H1 (cell line): ENCODE data around the gene CROCC2. TPM values are rescaled to one million over a fixed set of nuclear protein-coding genes. Genes with fewer than 3 reads are reported as not detected.

Experiments used
- CTCF ChIA-PET: fragments of 300-600 bp; sonication (Branson Sonifier 250); formaldehyde crosslinking; loops from one replicate; lab custom pipeline; 2021; ENCODE audit not compliant: partially characterized antibody; lab: Charles Lee
- POLR2A ChIA-PET: fragments of 300-600 bp; sonication (Branson Sonifier 250); formaldehyde crosslinking; loops from one replicate; lab custom pipeline; 2021; ENCODE audit warnings: inconsistent platforms; ENCODE audit not compliant: partially characterized antibody; lab: Charles Lee
- DNase-seq, 2 experiments: peaks; one replicate each; pipeline versions ENCODE4 v3.0.0 to v3.0.0-alpha.2; 2010 to 2022; ENCODE audit warnings: low spot score in 2 of 2, low read depth in 1 of 2, mixed read lengths in 1 of 2
- FAIRE-seq: peaks from 2 replicates; lab custom pipeline; 2011; peaks lifted over from hg19 to GRCh38; lab: Jason Lieb, UNC
- H2AFZ ChIP-seq: 2 replicates; pipeline ENCODE4 v1.8.1; 2012; ENCODE audit warnings: low read length, inconsistent platforms
- H2AK5ac ChIP-seq: 2 replicates; pipeline ENCODE4 v1.6.1; 2013; ENCODE audit warnings: low read depth, low read length
- H2BK120ac ChIP-seq: replicated peaks from 2 replicates; pipeline ENCODE3; 2013; ENCODE audit warnings: low read depth, low read length, inconsistent platforms
- H2BK12ac ChIP-seq: 2 replicates; pipeline ENCODE4 v1.6.1; 2013; ENCODE audit warnings: low read depth, low read length
- H2BK15ac ChIP-seq: 2 replicates; pipeline ENCODE4 v1.6.1; 2013; ENCODE audit warnings: low read length
- H2BK20ac ChIP-seq: 2 replicates; pipeline ENCODE4 v1.6.1; 2013; ENCODE audit warnings: low read length
- H2BK5ac ChIP-seq: 2 replicates; pipeline ENCODE4 v1.6.1; 2013; ENCODE audit warnings: low read depth, low read length
- H3K14ac ChIP-seq: 2 replicates; pipeline ENCODE4 v1.6.1; 2013; ENCODE audit warnings: inconsistent platforms; ENCODE audit not compliant: insufficient read length
- H3K18ac ChIP-seq: 2 replicates; pipeline ENCODE4 v1.6.1; 2013; ENCODE audit warnings: low read length; ENCODE audit errors: extremely low read depth
- H3K23ac ChIP-seq: 2 replicates; pipeline ENCODE4 v1.6.1; 2013; ENCODE audit warnings: inconsistent platforms; ENCODE audit not compliant: insufficient read length
- H3K23me2 ChIP-seq: 2 replicates; pipeline ENCODE4 v1.6.1; 2013; ENCODE audit warnings: low read depth, low read length
- H3K27ac ChIP-seq: 2 replicates; pipeline ENCODE4 v1.6.1; 2011; ENCODE audit warnings: low read depth, low read length, inconsistent platforms
- H3K27me3 ChIP-seq, 4 experiments: replicated peaks in 1 of 4; 1 replicate in 1 of 4; 2 replicates in 3 of 4; pipeline versions ENCODE4 v1.6.1 to v1.8.1; 2011 to 2013; ENCODE audit warnings: low read length in 3 of 4, mild to moderate bottlenecking in 3 of 4, inconsistent platforms in 2 of 4, mixed read lengths in 2 of 4, moderate library complexity in 1 of 4; ENCODE audit not compliant: control insufficient read depth in 3 of 4, insufficient read depth in 3 of 4; ENCODE audit errors: extremely low read depth in 1 of 4
- H3K36me3 ChIP-seq, 4 experiments: 2 replicates each; pipeline versions ENCODE4 v1.6.1 to v1.8.1; 2011 to 2013; ENCODE audit warnings: mild to moderate bottlenecking in 4 of 4, low read length in 3 of 4, moderate library complexity in 2 of 4, control low read depth in 1 of 4, inconsistent platforms in 1 of 4; ENCODE audit not compliant: insufficient read depth in 4 of 4, control insufficient read depth in 2 of 4
- H3K4ac ChIP-seq: replicated peaks from 2 replicates; pipeline ENCODE3; 2013; ENCODE audit warnings: low read length, low read depth, mixed read lengths, inconsistent platforms; ENCODE audit not compliant: insufficient read length
- H3K4me1 ChIP-seq, 4 experiments: replicated peaks in 1 of 4; 1 replicate in 1 of 4; 2 replicates in 3 of 4; pipeline versions ENCODE4 v1.6.1 to v1.8.1; 2011 to 2013; ENCODE audit warnings: low read length in 3 of 4, inconsistent platforms in 2 of 4, mixed read lengths in 1 of 4; ENCODE audit not compliant: insufficient read depth in 4 of 4, control insufficient read depth in 3 of 4
- H3K4me2 ChIP-seq, 2 experiments: 2 replicates each; pipeline versions ENCODE4 v1.6.1 to v1.8.1; 2011 to 2013; ENCODE audit warnings: low read depth in 2 of 2, low read length in 2 of 2, control low read depth in 1 of 2, inconsistent platforms in 1 of 2, mild to moderate bottlenecking in 1 of 2; ENCODE audit not compliant: insufficient read depth in 1 of 2
- H3K4me3 ChIP-seq, 4 experiments: fragments of 200-600, 300-600 bp in 1 of 4; sonication (generic), shearing (Covaris generic), sonication (Bioruptor Twin) in 1 of 4; 2 replicates each; pipeline versions ENCODE4 v1.5.1 to v1.8.1; 2011 to 2016; ENCODE audit warnings: low read length in 4 of 4, low read depth in 3 of 4, control low read depth in 2 of 4, inconsistent platforms in 2 of 4, mild to moderate bottlenecking in 2 of 4, mixed read lengths in 1 of 4, moderate library complexity in 1 of 4; ENCODE audit not compliant: insufficient read depth in 2 of 4; ENCODE audit errors: extremely low read depth in 1 of 4
- H3K56ac ChIP-seq: replicated peaks from 2 replicates; pipeline ENCODE3; 2013; ENCODE audit warnings: low read depth, mild to moderate bottlenecking, mixed read lengths, low read length, inconsistent platforms; ENCODE audit not compliant: insufficient read length
- H3K79me1 ChIP-seq: 2 replicates; pipeline ENCODE4 v1.6.1; 2013; ENCODE audit warnings: low read depth, low read length, control low read depth
- H3K79me2 ChIP-seq, 2 experiments: 2 replicates each; pipeline versions ENCODE4 v1.6.1 to v1.8.1; 2012 to 2013; ENCODE audit warnings: low read length in 2 of 2, mild to moderate bottlenecking in 2 of 2, inconsistent platforms in 1 of 2; ENCODE audit not compliant: insufficient read depth in 2 of 2, control insufficient read depth in 1 of 2
- H3K9ac ChIP-seq, 4 experiments: replicated peaks in 1 of 4; 1 replicate in 1 of 4; 2 replicates in 3 of 4; pipeline versions ENCODE4 v1.6.1 to v1.8.1; 2011 to 2013; ENCODE audit warnings: low read depth in 3 of 4, low read length in 3 of 4, control low read depth in 2 of 4, mild to moderate bottlenecking in 2 of 4, moderate library complexity in 2 of 4, inconsistent platforms in 1 of 4; ENCODE audit errors: extremely low read depth in 1 of 4
- H3K9me3 ChIP-seq, 2 experiments: 2 replicates each; pipeline versions ENCODE4 v1.6.1 to v1.8.1; 2012 to 2013; ENCODE audit warnings: mild to moderate bottlenecking in 2 of 2, moderate library complexity in 2 of 2, control low read depth in 1 of 2, inconsistent platforms in 1 of 2, low read depth in 1 of 2, low read length in 1 of 2, mixed read lengths in 1 of 2; ENCODE audit not compliant: insufficient read depth in 2 of 2
- H4K20me1 ChIP-seq, 2 experiments: replicated peaks in 1 of 2; 2 replicates each; pipeline versions ENCODE3 to v1.8.1; 2011 to 2013; ENCODE audit warnings: inconsistent platforms in 2 of 2, low read length in 2 of 2, mild to moderate bottlenecking in 1 of 2; ENCODE audit not compliant: insufficient read depth in 2 of 2, control insufficient read depth in 1 of 2
- H4K5ac ChIP-seq: 2 replicates; pipeline ENCODE4 v1.6.1; 2013; ENCODE audit warnings: low read length, low read depth, mixed read lengths, inconsistent platforms; ENCODE audit not compliant: insufficient read length
- H4K8ac ChIP-seq: 2 replicates; pipeline ENCODE4 v1.8.0; 2013; ENCODE audit warnings: mild to moderate bottlenecking, moderate library complexity, low read length, inconsistent platforms; ENCODE audit not compliant: insufficient read depth; ENCODE audit errors: extremely low read depth
- H4K91ac ChIP-seq: replicated peaks from 2 replicates; pipeline ENCODE3; 2013; ENCODE audit warnings: low read length, mixed read lengths, inconsistent platforms; ENCODE audit not compliant: insufficient read length
- BACH1 ChIP-seq: IDR thresholded peaks from 2 replicates; pipeline ENCODE4 v1.6.1; 2012; ENCODE audit warnings: low read length, improper control_type of control experiment
- BCL11A ChIP-seq, 2 experiments: IDR thresholded peaks; one replicate each; pipeline ENCODE4 v1.6.1; 2011; ENCODE audit warnings: low read depth in 2 of 2, low read length in 2 of 2, mild to moderate bottlenecking in 2 of 2
- CHD2 ChIP-seq: IDR thresholded peaks from 2 replicates; pipeline ENCODE4 v1.6.1; 2012; ENCODE audit warnings: low read length, improper control_type of control experiment
- EP300 ChIP-seq, 2 experiments: IDR thresholded peaks; 1 replicate in 1 of 2; 2 replicates in 1 of 2; pipeline ENCODE4 v1.6.1; 2011 to 2012; ENCODE audit warnings: low read depth in 2 of 2, low read length in 2 of 2, mild to moderate bottlenecking in 2 of 2, borderline replicate concordance in 1 of 2, inconsistent platforms in 1 of 2, moderate library complexity in 1 of 2
- FOSL1 ChIP-seq: IDR thresholded peaks from 2 replicates; pipeline ENCODE4 v1.6.1; 2011; ENCODE audit warnings: mild to moderate bottlenecking, low read depth, low read length, moderate library complexity; ENCODE audit not compliant: insufficient read depth
- KDM4A ChIP-seq: IDR thresholded peaks from one replicate; pipeline ENCODE4 v1.7.1; 2012; ENCODE audit warnings: low read depth, mild to moderate bottlenecking, moderate library complexity, low read length, inconsistent platforms; ENCODE audit not compliant: severe bottlenecking
- NANOG ChIP-seq: IDR thresholded peaks from 2 replicates; pipeline ENCODE4 v1.6.1; 2011; ENCODE audit warnings: low read length, low read depth, mild to moderate bottlenecking, inconsistent platforms; ENCODE audit not compliant: insufficient read depth, poor library complexity, severe bottlenecking
- NRF1 ChIP-seq: IDR thresholded peaks from 2 replicates; pipeline ENCODE4 v1.6.1; 2011; ENCODE audit warnings: mild to moderate bottlenecking, low read depth, low read length, improper control_type of control experiment
- POLR2A ChIP-seq, 2 experiments: IDR thresholded peaks; 1 replicate in 1 of 2; 2 replicates in 1 of 2; pipeline ENCODE4 v1.6.1; 2011; ENCODE audit warnings: low read depth in 2 of 2, low read length in 2 of 2, mild to moderate bottlenecking in 2 of 2; ENCODE audit errors: control extremely low read depth in 1 of 2
- POLR2AphosphoS5 ChIP-seq: IDR thresholded peaks from 2 replicates; pipeline ENCODE4 v1.6.1; 2011; ENCODE audit warnings: low read depth, low read length
- RNF2 ChIP-seq: fragments of 200-900, 300-1000 bp; sonication (generic); IDR thresholded peaks from 2 replicates; pipeline ENCODE4 v1.7.1; 2016; ENCODE audit warnings: borderline replicate concordance, low read depth, mild to moderate bottlenecking, antibody characterized with exemption, low read length; ENCODE audit not compliant: poor library complexity, severe bottlenecking; ENCODE audit errors: missing control alignments
- RXRA ChIP-seq: IDR thresholded peaks from 2 replicates; pipeline ENCODE4 v1.6.1; 2011; ENCODE audit warnings: low read depth, mild to moderate bottlenecking, low read length, moderate library complexity; ENCODE audit not compliant: insufficient read depth
- SIX5 ChIP-seq: IDR thresholded peaks from 2 replicates; pipeline ENCODE4 v1.6.1; 2011; ENCODE audit warnings: mild to moderate bottlenecking, low read depth, low read length
- ZNF274 ChIP-seq: IDR thresholded peaks from 2 replicates; pipeline ENCODE4 v1.7.0; 2012; ENCODE audit warnings: low read length, borderline replicate concordance; ENCODE audit errors: extremely low read depth
- WGBS, 2 experiments: shearing (Covaris generic) in 1 of 2; methylation state at CpG; one replicate each; pipeline versions ENCODE4 v1.1.6 to v1.1.7; 2013 to 2015; ENCODE audit warnings: low lambda C conversion rate in 2 of 2, mixed read lengths in 2 of 2, inconsistent platforms in 1 of 2, low coverage in 1 of 2, missing lambda C conversion rate in 1 of 2; ENCODE audit not compliant: insufficient replicate concordance in 2 of 2, insufficient coverage in 1 of 2, insufficient read length in 1 of 2; ENCODE audit errors: extremely low coverage in 1 of 2, missing lambda C conversion rate in 1 of 2; 5-methylcytosine and 5-hydroxymethylcytosine counted together
- polyA plus RNA-seq, 7 experiments: library from polyadenylated mRNA; depleted of rRNA in 3 of 7; stranded (reverse) in 5 of 7; unstranded in 2 of 7; fragments of >200 nt in 5 of 7; fragments of 200-250 nt in 2 of 7; gene quantifications; 1 replicate in 5 of 7; 2 replicates in 1 of 7; 4 replicates in 1 of 7; pipeline versions ENCODE4 v1.2.1 to v1.2.3, GENCODE V29; 2011 to 2013; ENCODE audit warnings: missing spikeins in 2 of 7, mixed read lengths in 2 of 7
- total RNA-seq: library from RNA; stranded (reverse); fragmentation: NEBNext Ultra II Directional; extraction: Animal tissue kit (Norgen Biotek cat#: 25700); gene quantifications from 2 replicates; pipeline ENCODE4 v1.2.1, GENCODE V29; 2021

CROCC2 gene
- total and polyA plus RNA-seq, 2 of the 8 experiments (the other 6 are each of a cell fraction or from before 2014, with no cell fraction given), result not detected

DNA sequence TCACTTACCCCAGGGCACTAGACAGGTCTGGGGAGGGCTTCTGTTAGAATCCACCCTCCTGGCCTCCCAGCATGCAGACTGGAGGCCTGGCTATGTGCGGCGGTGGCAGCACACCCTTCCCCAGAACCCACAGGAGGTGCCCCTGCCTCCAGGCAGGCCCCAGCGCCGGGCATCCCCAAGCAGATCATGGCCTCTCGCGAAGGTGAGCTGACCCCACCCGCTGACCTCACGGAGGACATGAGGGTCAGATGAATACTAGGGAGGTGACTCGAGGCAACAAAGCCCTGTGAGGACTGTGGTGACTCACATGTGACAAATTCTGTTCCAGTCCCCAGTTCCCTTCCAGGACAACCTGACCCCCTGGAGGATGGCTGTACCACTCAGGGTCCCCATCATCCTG lies 12.1 kb upstream of the CROCC2 start:
- H3K23me2 ChIP-seq, result no peaks in the 10 kb centered on the region
- no peak overlapping the region for H2BK5ac ChIP-seq
- H3K4me3 ChIP-seq, result no peak overlapping the region
- H2BK12ac ChIP-seq, result no peak overlapping the region
- no peaks in the 10 kb centered on the region for H3K36me3 ChIP-seq
- FAIRE-seq (no peak), DNase-seq (no peak)
- no peak overlapping the region for H3K27ac ChIP-seq
- no peak overlapping the region for H2AFZ ChIP-seq
- peak overlapping the region; percentile 51; the same call in 1 of the 2 replicates for H4K8ac ChIP-seq
- no peak overlapping the region for H4K91ac ChIP-seq
- H4K5ac ChIP-seq, result no peak overlapping the region
- no peak overlapping the region for H3K4me2 ChIP-seq
- H3K56ac ChIP-seq, result no peak overlapping the region
- no peak overlapping the region for H2BK20ac ChIP-seq
- no peaks in the 10 kb centered on the region for H3K27me3 ChIP-seq
- no peak overlapping the region for H3K23ac ChIP-seq
- H2BK15ac ChIP-seq, result no peak overlapping the region
- no peaks in the 10 kb centered on the region for H3K79me1 ChIP-seq
- H3K79me2 ChIP-seq, result no peaks in the 10 kb centered on the region
- H3K9ac ChIP-seq, result no peak overlapping the region
- H2AK5ac ChIP-seq, result no peak overlapping the region
- no peak overlapping the region for H3K4ac ChIP-seq
- no peak overlapping the region for H3K18ac ChIP-seq
- H3K14ac ChIP-seq, result no peak overlapping the region
- H3K4me1 ChIP-seq, result 0 out of 7 replicates have a peak, but pooled peaks cover 0 to 2% (median 0%) of the 10 kb centered on the region in 4 experiments
- H3K9me3 ChIP-seq, result no peaks in the 10 kb centered on the region
- ChIA-PET POLR2A (no interaction called here), CTCF (interaction anchor here (1.9 kb wide), 1 partner anchor 89 kb away, joined by 6 read pairs; no protein-coding TSS in a partner anchor)
- WGBS, 2 experiments, result 98% methylated on average over 9 of the region's 9 CpGs; no CpG with 5 or more reads in 1 of the 2 experiments
- H4K20me1 ChIP-seq, result no peaks in the 10 kb centered on the region
- no peak overlapping the region for H2BK120ac ChIP-seq
- no peak for TF ChIP-seq CHD2
- TF ChIP-seq NRF1, result no peak
- no peak for TF ChIP-seq EP300 (IDR thresholded peaks at IDR 0.05; ENCODE audit: borderline replicate concordance in 1 of 2, low read depth in 2 of 2, low read length in 2 of 2)
- no peak for TF ChIP-seq ZNF274
- no peak for TF ChIP-seq BACH1
- TF ChIP-seq POLR2A (IDR thresholded peaks at IDR 0.05; ENCODE audit: control extremely low read depth in 1 of 2, low read depth in 2 of 2, low read length in 2 of 2), result no peak
- no peak for TF ChIP-seq RXRA
- no peak for TF ChIP-seq KDM4A
- no peak for TF ChIP-seq POLR2AphosphoS5
- TF ChIP-seq FOSL1, result no peak
- TF ChIP-seq BCL11A (IDR thresholded peaks at IDR 0.05; ENCODE audit: low read depth in 2 of 2, low read length in 2 of 2), result no peak
- TF ChIP-seq RNF2, result no peak
- no peak for TF ChIP-seq SIX5
- no peak for TF ChIP-seq NANOG
